Measurements from ENCODE around the gene PRKCE.

- no peak for TF ChIP-seq CTCF (IDR thresholded peaks at IDR 0.05)
- TF ChIP-seq POLR2A (IDR thresholded peaks at IDR 0.05) = no peak
Observed at GRCh38 chr2:45612731-45613130, 38.7 kb upstream of the PRKCE start.
